ENCODE measurements around the gene ODAD3. TPM values are rescaled to one million over a fixed set of nuclear protein-coding genes. Genes with fewer than 3 reads are reported as not detected.

The ODAD3 gene
- total RNA-seq, 1 donor from 2014 or later = 0.47 TPM

GRCh38 chr19:11453468-11454341 lies 18.8 kb upstream of the ODAD3 start:
- H3K36me3 ChIP-seq = no peaks in the 10 kb centered on the region
- Mint-ChIP-seq H3K4me1 (peaks cover 21% of the 10 kb centered on the region), H3K36me3 (peaks cover 2% of the 10 kb centered on the region), H3K27ac (peak overlapping the region; percentile 68), H3K4me3 (no peak overlapping the region), H3K9me3 (no peaks in the 10 kb centered on the region), H3K27me3 (ENCODE audit: insufficient read depth, low read depth) (peaks cover 7% of the 10 kb centered on the region)
- DNase-seq (ENCODE audit: low spot score) = peak; percentile 63
- H3K4me3 ChIP-seq = no peak overlapping the region
- no peaks in the 10 kb centered on the region for H3K27me3 ChIP-seq
- no peaks in the 10 kb centered on the region for H4K20me1 ChIP-seq (ENCODE audit: low read depth)
- no peak overlapping the region for H3K4me2 ChIP-seq
- H3F3A ChIP-seq (ENCODE audit: low read depth) = peaks cover 24% of the 10 kb centered on the region
- TF ChIP-seq CTCF (IDR thresholded peaks at IDR 0.05) (peak; percentile 74), EZH2 (IDR thresholded peaks at IDR 0.05) (no peak), EZH2phosphoT487 (IDR thresholded peaks at IDR 0.05) (no peak)
- peaks cover 22% of the 10 kb centered on the region for H3K4me1 ChIP-seq
- H3K9me3 ChIP-seq (ENCODE audit: low read depth) = no peaks in the 10 kb centered on the region
- H3K27ac ChIP-seq = no peak overlapping the region
- H2AFZ ChIP-seq (replicated peaks) = no peak overlapping the region
- H3K9ac ChIP-seq = no peak overlapping the region
- H3K79me2 ChIP-seq (ENCODE audit: low read depth) = no peaks in the 10 kb centered on the region

GRCh38 chr19:11452620-11453310 lies 17.8 kb upstream of the ODAD3 start:
- Mint-ChIP-seq H3K9me3 (no peaks in the 10 kb centered on the region), H3K27ac (peak overlapping the region; percentile 48), H3K27me3 (ENCODE audit: insufficient read depth, low read depth) (peaks cover 7% of the 10 kb centered on the region), H3K4me1 (peaks cover 21% of the 10 kb centered on the region), H3K4me3 (no peak overlapping the region), H3K36me3 (peaks cover 2% of the 10 kb centered on the region)
- Histone ChIP-seq H2AFZ (replicated peaks) (peak overlapping the region; percentile 57), H3K4me3 (no peak overlapping the region), H3K79me2 (ENCODE audit: low read depth) (no peaks in the 10 kb centered on the region), H3K27ac (no peak overlapping the region), H3K9ac (no peak overlapping the region), H3K4me1 (peaks cover 22% of the 10 kb centered on the region), H4K20me1 (ENCODE audit: low read depth) (no peaks in the 10 kb centered on the region), H3K27me3 (no peaks in the 10 kb centered on the region), H3K36me3 (no peaks in the 10 kb centered on the region), H3K9me3 (ENCODE audit: low read depth) (no peaks in the 10 kb centered on the region), H3K4me2 (peak overlapping the region; percentile 67), H3F3A (ENCODE audit: low read depth) (peaks cover 24% of the 10 kb centered on the region)
- DNase-seq (ENCODE audit: low spot score) = peak; percentile 45
- TF ChIP-seq EZH2phosphoT487 (IDR thresholded peaks at IDR 0.05) = no peak
- peak; percentile 44 for TF ChIP-seq CTCF (IDR thresholded peaks at IDR 0.05)

GRCh38 chr19:11451871-11452619 lies 17.1 kb upstream of the ODAD3 start:
- peaks cover 24% of the 10 kb centered on the region for H3F3A ChIP-seq (ENCODE audit: low read depth)
- no peaks in the 10 kb centered on the region for H3K27me3 ChIP-seq
- Mint-ChIP-seq H3K27ac (peak overlapping the region; percentile 48), H3K36me3 (peaks cover 2% of the 10 kb centered on the region), H3K4me3 (peak overlapping the region; percentile 61), H3K4me1 (peaks cover 21% of the 10 kb centered on the region), H3K9me3 (no peaks in the 10 kb centered on the region), H3K27me3 (ENCODE audit: insufficient read depth, low read depth) (peaks cover 4% of the 10 kb centered on the region)
- H3K9ac ChIP-seq = no peak overlapping the region
- H3K36me3 ChIP-seq = no peaks in the 10 kb centered on the region
- H3K9me3 ChIP-seq (ENCODE audit: low read depth) = no peaks in the 10 kb centered on the region
- no peak overlapping the region for H3K4me3 ChIP-seq
- DNase-seq (ENCODE audit: low spot score) = peak; percentile 27
- no peaks in the 10 kb centered on the region for H4K20me1 ChIP-seq (ENCODE audit: low read depth)
- TF ChIP-seq EZH2phosphoT487 (IDR thresholded peaks at IDR 0.05) (no peak), CTCF (IDR thresholded peaks at IDR 0.05) (no peak), EZH2 (IDR thresholded peaks at IDR 0.05) (no peak)
- H3K4me2 ChIP-seq = peak overlapping the region; percentile 67
- H3K79me2 ChIP-seq (ENCODE audit: low read depth) = no peaks in the 10 kb centered on the region
- peak overlapping the region; percentile 72 for H2AFZ ChIP-seq (replicated peaks)
- H3K27ac ChIP-seq = peak overlapping the region; percentile 85
- H3K4me1 ChIP-seq = peaks cover 22% of the 10 kb centered on the region

Data from neural progenitor cell (in vitro differentiated cells).